Limb (tissue), 2 donors: ENCODE measurements around the gene CCDC160.
"Not testable (repeated sequence)": the region's sequence is repeated elsewhere in the genome, so short reads cannot be mapped to it uniquely, and the experiment has no call there.

Source experiments
- DNase-seq, 2 donors: peaks; one replicate each; pipeline ENCODE4 v3.0.0-alpha.2; 2016; ENCODE audit errors: extremely low spot score in 2 of 2

CCDC160 gene

DNA sequence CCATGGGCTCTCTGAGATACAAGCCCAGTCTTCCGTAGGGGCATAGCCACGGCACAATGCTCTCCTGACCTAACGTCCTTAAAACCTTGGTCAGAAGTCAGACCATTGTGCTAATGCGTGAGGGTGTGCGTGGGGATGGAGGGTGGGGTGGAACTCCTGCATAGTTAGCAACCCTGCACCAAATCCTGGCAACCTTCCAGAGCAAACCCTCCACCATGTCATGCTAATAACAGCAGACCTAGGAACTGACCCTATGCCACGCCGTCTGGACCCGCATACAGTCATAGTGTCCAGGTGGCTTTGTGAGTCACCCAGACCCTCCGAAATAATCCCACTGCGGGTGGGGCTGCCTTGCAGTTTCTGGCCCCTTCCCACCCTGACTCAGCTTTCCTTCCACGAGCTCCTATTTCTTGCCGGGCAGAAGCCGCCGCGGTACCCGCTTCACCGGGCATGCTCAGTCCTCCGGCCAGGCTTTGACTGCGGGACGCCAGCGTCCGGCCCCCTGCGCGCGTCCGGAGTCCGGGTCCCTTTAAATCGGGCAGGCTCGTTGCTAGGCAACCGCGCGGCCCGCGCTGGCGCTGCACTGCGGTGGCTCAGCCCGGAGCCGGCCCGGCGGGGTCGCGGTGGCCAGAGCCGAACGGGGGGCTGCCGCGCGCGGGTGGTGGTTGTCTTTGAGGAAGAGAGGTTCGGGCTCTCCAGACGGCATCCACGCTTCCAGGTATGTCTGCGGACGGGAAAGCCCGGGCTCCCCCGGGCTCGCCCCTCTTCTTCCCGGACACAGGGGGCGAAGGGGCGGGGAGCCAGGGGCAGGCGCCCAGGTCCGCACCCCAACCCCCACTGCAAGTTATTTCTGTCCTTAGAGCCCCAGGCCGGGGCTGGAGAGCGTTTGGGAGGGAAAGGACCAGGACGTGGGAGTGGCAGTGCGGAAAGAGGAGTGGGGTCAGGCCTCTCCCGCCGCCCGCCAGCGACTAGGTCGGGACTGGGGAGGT lies at the start of gene CCDC160:
Gene CCDC160, plus strand, starts transcription at position 557 of the 989 bp plus-strand sequence. CDS start 7,619 bp downstream, outside the sequence.
- peak in 1 of 2 donors; percentile 71 for DNase-seq

DNA sequence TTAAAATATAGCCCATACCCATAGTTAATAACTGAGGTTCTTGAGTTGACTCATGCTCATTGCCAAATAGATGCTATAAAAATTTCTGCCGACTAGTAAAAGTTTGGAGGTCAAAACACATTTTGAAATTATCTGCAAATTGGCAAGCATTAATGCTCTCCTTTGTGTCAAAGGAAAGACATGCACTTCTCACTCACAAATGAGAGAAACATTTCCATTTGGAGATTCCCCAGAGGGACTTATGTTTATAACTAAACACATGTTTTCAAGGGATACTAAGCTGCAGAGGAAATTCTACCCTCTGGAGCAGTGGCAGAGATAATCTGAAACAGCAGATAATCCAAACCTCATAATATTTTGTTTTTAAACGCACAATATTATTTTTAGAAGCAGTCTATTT lies 45.7 kb upstream of the CCDC160 start:
- no peak for DNase-seq

DNA sequence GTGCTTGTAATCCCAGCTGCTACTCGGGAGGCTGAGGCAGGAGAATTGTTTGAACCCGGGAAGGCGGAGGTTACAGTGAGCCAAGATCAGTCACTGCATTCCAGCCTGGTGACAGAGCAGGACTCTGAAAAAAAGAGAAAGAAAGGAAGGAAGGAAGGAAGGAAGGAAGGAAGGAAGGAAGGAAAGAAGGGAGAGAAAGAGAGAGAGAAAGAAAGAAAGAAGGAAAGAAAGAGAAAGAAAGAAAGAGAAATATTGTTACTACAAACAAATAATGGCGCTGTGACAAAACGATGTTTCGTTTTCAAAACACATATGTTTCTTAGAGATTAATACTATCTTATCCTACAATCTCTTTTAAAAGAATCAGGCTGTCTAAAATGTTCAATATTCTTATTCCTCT lies 42.1 kb upstream of the CCDC160 start:
- DNase-seq: no peak

DNA sequence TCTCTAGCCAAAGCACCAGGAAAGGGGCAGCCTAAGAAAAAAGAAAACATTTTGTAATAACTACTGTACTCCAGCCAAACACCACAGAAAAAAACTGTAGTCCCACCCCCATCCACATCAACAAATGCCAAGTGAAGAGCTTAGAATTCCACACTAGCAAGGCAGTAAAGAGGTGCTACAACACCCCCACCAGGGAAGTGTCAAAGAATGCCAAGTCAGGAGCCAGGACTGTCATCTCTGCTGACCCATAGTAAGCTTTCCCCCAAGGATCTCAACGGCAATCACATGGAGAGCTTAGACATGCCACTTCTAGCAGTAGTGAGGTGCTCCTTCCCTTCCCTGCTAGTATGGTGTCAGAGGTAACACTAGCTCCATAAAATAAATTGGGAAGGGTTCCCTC lies 34.4 kb upstream of the CCDC160 start:
- no peak for DNase-seq

DNA sequence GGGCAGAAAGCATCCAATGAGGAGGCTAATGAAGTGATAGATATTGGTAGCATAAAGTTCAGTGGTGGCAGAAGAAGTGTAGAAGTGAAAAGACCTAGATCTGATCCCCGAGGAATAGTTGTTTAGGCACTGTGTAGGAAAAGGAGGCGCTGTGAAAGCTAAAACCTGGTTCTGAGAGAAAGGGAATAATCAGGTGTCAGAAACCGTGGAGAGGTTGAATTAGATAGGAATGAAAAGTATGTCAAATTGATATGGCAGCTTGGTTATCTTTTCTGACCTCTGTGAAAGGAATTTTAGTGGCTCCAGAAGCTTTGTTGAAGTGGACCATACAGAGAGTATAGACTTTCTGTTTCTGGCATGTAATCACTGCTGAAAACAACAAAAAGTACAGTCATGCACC lies 30.8 kb upstream of the CCDC160 start:
- no peak for DNase-seq

DNA sequence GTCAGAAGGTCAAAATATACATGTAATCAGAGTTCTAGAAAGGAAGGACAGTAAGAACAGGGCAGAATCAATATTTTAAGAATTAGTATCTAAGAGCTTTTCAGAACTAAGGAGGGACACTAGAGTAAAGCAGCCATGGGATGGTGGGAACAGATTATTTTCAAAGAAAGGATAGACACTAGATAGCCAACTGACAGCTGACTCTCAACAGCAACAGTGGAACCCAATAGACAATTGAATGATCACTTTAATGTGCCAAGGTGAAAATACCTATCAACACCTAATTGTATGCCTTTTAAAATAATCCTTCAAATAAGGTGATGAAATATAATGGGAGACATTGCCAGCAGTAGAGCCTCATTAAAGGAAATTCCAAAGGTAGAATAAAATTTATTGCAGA lies 26.5 kb upstream of the CCDC160 start:
- DNase-seq: no peak

DNA sequence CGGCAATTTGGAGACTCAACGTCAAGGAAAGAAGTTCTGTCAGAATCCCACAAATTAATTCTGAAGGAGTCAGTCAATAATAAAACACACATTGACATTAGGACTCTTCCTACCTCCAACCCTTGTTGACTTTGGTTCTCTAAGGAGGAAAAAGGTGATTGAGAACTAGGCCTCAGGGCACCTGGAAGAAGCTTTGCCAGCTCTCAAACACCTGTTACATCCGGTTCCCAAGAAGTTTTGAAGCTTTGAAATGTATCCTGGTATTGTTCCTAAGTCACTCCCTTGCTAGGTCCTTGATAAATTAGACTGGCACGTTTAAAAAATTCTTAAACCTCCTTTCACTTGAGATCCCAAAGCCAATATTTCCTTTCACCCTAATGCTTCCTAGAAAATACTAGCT lies 1.7 kb upstream of the CCDC160 start:
- no peak for DNase-seq

DNA sequence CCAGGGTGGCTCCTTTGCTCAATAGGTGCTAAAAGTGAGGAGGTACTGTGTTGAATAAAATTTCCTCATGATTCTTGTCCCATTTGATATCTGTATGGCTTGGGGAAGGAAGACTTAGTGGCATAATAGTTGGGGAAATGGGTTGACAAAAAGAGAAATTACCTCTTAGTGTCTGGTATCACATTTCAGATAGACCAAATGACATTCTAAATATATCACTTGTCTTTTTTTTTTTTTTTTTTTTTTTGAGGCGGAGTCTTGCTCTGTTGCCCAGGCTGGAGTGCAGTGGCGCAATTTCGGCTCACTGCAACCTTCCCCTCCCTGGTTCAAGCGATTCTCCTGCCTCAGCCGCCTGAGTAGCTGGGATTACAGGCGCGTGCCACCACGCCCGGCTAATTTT lies 1.2 kb downstream of the CCDC160 start:
- not testable (repeated sequence) for DNase-seq

DNA sequence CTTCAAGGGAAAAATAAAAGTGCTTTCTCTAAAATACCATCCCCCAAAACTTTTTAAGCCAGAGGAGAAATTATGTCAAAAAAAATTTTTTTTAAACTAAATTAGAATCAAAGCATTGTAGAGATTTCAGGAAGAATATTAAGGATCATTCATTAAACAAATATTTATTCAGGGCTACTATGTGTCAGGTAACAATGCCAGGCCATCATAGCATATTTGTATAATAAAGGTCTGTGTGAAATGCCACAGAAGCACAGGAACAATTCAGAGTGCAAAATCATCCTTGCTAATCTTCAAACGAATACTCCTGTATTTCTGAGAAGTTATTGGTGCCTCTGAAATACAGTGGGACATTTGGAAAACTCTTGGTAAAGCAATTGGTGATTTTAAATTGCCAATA lies 2.0 kb downstream of the CCDC160 start:
- DNase-seq: no peak

DNA sequence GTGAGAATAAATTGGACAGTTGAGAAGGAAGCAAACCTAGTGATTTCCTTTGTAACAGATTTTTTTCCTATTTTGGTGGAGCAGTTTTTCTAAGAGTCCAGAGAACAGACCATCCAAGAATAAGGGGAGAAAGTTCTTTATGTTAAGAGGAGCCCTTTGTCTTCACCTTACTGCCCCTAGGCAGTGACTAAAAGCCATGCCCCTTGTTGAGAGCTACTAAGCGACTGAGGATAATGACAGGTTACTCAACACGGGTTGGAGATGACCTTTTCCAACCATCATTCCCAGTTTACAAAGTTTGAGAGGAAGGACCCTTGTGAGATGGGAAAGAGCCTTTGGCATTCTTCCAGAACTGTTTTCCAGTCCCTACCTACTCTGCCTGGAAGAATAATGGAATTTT lies 3.2 kb downstream of the CCDC160 start:
- no peak for DNase-seq

DNA sequence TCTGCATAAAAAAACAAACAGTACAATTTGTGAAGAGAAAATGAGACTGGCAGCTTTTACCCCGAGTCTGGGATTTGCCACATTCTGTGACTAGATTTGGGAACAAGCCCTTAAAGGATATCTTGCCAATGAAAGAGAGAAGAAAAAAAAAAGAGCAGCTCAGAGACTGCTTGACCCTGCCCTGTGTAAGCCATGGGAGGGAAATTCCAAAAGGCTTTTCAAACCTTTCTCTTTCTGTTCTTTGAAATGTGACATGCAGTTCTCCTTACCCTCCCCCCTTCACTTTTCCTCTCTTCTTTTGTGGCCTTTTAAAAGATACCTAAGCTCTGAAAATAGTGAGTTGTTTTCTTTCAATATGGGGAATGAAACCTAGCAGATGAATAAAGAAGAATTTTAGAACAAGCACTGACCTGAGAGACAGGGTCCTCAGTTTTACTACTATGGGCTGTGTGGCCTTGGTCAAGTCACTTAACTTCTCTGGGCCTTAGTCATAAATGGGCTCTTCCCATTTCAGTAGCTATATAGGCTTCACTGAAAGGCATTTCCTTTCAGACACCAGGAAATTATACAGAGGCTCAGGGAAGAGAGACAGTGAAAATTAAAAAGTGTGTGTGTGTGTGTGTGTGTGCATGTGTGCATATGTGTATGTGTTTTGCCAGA lies 5.1 kb downstream of the CCDC160 start:
- no peak for DNase-seq

DNA sequence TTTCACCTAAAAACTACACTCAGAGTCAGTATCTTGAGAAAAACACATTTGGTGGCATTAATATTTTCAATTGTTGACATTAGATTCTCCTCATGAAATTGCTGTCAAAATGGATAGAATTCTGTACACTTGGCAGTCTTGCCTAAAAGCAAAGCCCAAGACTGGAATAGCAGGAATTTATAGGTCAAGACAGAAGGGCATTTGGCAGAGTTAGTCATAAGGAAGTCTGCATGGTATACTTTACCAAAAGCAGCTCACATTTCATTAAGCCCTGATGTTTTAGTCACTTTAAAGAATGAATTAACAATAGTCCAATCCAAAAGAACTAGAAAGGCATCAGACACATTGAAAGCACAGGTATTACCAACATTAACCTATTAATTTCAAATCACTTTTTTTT lies 7.1 kb downstream of the CCDC160 start:
- no peak for DNase-seq

DNA sequence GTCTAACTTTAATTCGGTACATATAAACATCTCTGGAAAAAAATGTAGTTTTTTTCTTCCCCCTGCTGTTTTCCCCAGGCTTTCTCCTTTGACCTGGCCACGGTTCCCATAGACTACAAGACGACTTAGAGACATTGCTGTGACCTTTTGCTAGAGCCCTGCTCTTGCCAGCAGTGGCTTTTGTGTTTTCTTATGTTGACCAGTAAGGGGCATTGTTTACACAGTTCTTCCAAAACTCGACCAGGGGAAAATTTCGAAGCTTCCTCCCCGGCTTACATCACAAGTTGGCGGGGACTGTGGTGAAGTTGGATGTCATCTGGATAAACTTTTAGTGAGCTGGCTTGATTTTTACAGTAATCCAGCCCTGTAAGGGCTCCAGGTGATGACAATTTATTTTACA lies 9.3 kb downstream of the CCDC160 start:
- DNase-seq: peak in 1 of 2 donors; percentile 1

DNA sequence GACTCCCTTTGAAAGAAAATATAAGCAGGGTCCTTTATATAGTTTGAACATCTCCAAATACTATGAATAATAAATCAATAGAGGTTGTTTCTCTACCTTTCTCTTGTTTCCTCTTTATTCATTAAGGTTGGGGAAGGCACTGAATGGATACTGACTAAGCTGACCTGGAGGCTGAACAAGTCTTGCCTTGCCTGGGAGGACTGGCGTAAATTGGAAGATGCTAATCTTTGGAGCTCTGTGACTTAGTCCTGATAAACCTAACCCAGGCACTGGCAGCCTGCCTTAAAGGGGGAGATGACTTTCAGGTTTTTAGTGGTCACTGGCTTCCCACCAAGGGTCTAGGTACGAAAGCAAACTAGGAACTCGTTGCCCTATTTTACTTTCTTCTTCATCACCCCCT lies 10.5 kb downstream of the CCDC160 start:
- no peak for DNase-seq

DNA sequence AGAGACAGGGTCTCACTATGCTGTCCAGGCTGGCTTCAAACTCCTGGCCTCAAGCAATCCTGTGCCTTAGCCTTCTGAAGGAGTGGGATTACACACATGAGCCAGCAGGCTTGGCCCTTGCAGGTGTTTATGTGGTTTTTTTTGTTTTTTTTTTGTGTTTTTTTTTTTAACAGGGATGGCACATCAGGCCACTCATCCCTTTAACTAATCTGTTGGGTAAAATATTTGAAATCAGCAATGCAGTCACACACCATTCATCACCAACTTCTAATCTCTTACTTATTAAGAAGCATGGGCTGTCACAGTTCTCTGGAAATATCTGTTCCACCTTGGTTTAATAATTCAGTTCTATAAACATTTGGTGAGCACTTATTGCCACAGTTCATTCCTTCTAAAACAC lies 12.3 kb downstream of the CCDC160 start:
- DNase-seq: no peak

DNA sequence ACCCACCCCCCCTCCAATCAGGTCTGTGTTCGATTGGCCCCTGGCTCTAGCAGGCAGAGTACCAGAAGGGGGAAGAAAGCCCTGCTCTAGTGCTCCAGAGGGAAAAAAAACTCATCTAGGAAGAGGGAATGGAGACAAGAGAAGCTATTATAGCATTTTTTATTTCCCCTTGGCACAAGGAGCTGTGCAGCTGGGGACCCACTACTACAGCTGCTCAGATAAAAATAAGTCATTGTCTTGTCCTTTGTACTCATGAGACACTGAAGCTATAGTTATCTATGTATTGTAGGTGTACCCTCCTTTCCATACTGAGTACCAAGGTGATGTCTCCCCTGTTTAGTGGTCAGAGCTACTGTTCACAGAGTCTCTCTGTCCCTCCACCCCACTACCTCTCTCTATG lies 14.3 kb downstream of the CCDC160 start:
- DNase-seq: no peak

DNA sequence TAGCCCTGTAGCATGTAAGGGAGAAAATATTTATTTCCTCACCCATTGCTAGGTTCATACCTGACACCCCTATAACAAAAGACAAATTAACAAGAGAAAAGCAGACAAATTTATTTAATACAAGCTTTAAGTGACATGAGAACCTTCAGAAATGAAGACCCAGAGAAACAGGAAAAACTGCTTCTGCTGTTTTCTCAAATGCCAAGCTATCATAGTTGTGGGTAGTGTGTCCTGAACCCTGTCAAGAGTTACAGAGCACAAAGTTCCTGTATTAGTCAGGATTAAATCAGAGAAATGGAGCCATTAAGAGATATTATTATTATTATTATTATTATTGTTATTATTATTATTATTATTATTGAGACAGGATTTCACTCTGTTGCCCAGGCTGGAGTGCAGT lies 17.5 kb downstream of the CCDC160 start:
- no peak for DNase-seq

DNA sequence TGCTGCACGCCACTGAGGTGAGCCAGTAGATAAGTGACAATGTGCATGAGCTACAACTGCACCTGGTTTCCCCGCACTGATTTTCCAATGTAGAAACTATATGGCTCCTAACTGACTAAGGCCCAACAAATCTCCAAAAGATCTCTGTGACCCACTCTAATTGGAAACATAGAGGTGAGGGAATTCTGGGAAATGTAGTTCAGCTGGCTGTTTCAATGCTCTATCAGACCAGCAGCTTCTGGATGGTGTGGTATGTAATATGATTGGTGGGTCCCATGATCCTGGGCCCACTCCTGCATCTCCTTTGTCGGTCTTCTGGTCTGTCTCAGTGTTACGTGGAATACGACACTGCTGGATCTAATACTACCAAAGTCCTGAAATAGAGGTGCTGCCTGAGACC lies 18.6 kb downstream of the CCDC160 start:
- DNase-seq: no peak

DNA sequence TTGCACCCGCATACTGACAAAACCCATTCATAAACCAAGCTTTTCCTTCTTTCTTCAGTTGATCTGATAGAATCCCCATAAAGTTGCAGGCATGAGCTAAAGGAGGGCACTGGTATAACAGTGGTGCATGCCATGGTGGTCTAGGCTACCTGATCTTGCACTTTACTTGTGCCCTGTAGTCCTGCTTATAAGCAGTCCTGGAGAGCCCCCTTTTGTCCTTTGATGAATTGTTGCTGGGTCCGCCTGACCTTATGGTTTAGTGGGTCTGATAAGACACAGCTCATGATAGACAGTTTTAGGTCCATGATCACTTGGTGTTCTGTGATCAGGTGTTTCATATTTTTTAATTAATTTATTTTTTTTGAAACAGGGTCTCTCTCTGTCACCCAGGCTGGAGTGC lies 19.7 kb downstream of the CCDC160 start:
- DNase-seq: no peak

DNA sequence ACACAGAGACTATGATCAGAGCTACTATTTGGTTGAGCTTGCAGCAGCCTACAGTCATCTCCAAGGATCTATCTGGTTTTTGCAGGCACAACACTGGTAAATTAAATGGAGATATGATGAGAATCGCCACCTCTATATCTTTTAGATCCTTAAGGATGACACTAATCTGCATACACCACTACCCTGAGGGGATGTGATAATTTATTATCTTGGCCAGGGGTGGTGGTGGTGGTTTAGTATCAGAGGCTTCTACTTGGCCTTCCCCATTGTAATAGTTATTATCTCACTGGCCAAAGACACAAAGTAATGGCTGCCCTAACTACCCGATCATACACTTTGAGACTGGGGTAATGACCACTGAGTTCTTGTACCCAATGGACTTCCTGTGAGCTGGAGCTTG lies 21.2 kb downstream of the CCDC160 start:
- no peak for DNase-seq

DNA sequence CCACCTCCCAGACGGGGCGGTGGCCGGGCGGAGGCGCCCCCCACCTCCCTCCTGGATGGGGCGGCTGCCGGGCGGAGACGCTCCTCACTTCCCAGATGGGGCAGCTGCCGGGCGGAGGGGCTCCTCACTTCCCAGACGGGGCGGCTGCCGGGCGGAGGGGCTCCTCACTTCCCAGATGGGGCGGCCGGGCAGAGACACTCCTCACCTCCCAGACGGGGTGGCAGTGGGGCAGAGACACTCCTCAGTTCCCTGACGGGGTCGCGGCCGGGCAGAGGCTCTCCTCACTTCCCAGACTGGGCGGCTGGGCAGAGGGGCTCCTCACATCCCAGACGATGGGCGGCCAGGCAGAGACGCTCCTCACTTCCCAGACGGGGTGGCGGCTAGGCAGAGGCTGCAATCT lies 49.0 kb downstream of the CCDC160 start:
- not testable (repeated sequence) for DNase-seq

DNA sequence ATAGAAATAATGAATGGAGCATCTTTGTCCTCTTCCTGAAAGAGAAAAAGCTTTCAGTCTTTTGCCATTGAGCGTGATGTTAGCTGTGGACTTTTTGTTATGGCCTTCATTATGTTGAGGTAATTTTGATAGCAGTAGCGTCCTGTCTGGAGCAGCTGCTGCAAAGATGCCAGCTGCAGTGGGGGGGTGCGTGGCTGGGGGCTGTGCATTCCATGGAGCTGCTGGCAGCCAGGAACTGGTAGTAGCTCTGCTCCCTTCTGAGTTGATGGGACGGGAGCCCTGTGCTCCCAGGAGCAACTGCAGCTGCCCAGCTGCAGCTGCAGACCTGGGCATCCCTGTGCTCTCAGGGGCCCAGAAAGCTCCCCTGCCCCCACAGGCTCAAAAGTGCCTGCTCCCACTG lies 50.4 kb downstream of the CCDC160 start:
- DNase-seq: peak in 1 of 2 donors; percentile 49

DNA sequence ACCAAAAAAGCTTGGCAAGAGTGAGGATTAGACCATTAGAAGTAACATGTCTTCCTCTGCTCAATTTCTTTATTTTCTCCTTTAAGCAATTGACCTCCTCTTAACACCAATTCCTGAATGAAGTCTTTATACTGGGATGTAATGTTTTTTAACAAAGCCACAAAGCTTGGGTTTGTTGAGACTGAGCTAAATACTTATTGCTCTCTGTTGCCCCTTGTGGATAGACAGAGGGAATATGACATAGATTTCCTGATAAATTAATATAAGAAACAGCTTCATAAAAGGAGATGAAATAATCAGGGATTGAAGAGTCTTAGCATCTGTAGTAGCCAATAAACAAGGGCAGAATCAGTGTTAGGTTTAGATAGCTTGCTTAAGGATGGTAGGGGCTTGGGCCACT lies 57.6 kb downstream of the CCDC160 start:
- no peak for DNase-seq
